SU-DHL-6 (cell line): ENCODE measurements around the gene RPL27A.

Experiments used
- H2AFZ ChIP-seq: fragments of 200-600 bp; sonication (generic); 2 replicates; pipeline ENCODE4 v1.6.1; 2014; ENCODE audit warnings: low read depth, mild to moderate bottlenecking, moderate library complexity, mixed read lengths, antibody characterized with exemption, low read length; ENCODE audit not compliant: severe bottlenecking
- H3F3A ChIP-seq: fragments of 200-600 bp; shearing (Covaris generic); 2 replicates; pipeline ENCODE4 v1.6.0; 2016; ENCODE audit warnings: antibody characterized with exemption, mild to moderate bottlenecking; ENCODE audit not compliant: insufficient read depth
- H3K27ac ChIP-seq: fragments of 200-600 bp; sonication (generic); 2 replicates; pipeline ENCODE4 v1.5.1; 2016; ENCODE audit warnings: low read depth, mild to moderate bottlenecking, low read length, moderate library complexity, mixed read lengths
- H3K27me3 ChIP-seq: fragments of 200-600 bp; sonication (generic), shearing (Covaris generic); 2 replicates; pipeline ENCODE4 v1.6.0; 2014; ENCODE audit warnings: mild to moderate bottlenecking, low read length
- H3K36me3 ChIP-seq: fragments of 200-600 bp; sonication (generic); 2 replicates; pipeline ENCODE4 v1.6.1; 2014; ENCODE audit warnings: mild to moderate bottlenecking, low read length, mixed read lengths
- H3K4me2 ChIP-seq: fragments of 300-600, 200-600 bp; shearing (Covaris generic), sonication (generic); 2 replicates; pipeline ENCODE4 v1.6.0; 2014; ENCODE audit warnings: low read length, low read depth, mild to moderate bottlenecking; ENCODE audit not compliant: poor library complexity, severe bottlenecking
- H3K4me3 ChIP-seq: fragments of 200-600 bp; sonication (generic); 2 replicates; pipeline ENCODE4 v1.5.1; 2014; ENCODE audit warnings: antibody characterized with exemption, low read length, mild to moderate bottlenecking, mixed read lengths; ENCODE audit not compliant: insufficient read depth, poor library complexity, severe bottlenecking
- H3K79me2 ChIP-seq: fragments of 200-600 bp; sonication (generic); 2 replicates; pipeline ENCODE4 v1.6.1; 2014; ENCODE audit warnings: mild to moderate bottlenecking, low read length, moderate library complexity; ENCODE audit not compliant: insufficient read depth
- H3K9ac ChIP-seq: fragments of 200-600 bp; sonication (generic); 2 replicates; pipeline ENCODE4 v1.7.0; 2014; ENCODE audit warnings: mild to moderate bottlenecking, low read length
- H3K9me2 ChIP-seq: fragments of 200-600 bp; sonication (generic); replicated peaks from 2 replicates; pipeline ENCODE4 v1.6.1; 2014; ENCODE audit warnings: low read length; ENCODE audit not compliant: insufficient read depth
- H3K9me3 ChIP-seq: fragments of 200-600 bp; sonication (generic); 2 replicates; pipeline ENCODE4 v1.6.1; 2014; ENCODE audit warnings: low read length, mixed read lengths; ENCODE audit not compliant: insufficient read depth
- H4K20me1 ChIP-seq: fragments of 200-600 bp; sonication (generic); 2 replicates; pipeline ENCODE4 v1.6.1; 2014; ENCODE audit warnings: low read depth, mild to moderate bottlenecking, antibody characterized with exemption, low read length, moderate library complexity, mixed read lengths
- EZH2phosphoT487 ChIP-seq: fragments of 200-600 bp; sonication (generic), shearing (Covaris generic); conservative IDR thresholded peaks from 2 replicates; pipeline ENCODE4 v1.6.1; 2018; ENCODE audit warnings: mild to moderate bottlenecking, antibody characterized with exemption, low read length, moderate library complexity, mixed read lengths
- TF ChIP-seq, protein P1 (sequence below): fragments of 200-600 bp; sonication (generic); IDR thresholded peaks from one replicate; pipeline ENCODE4 v1.5.1; 2017; ENCODE audit warnings: antibody characterized with exemption, mild to moderate bottlenecking, low read length, moderate library complexity; ENCODE audit not compliant: insufficient read depth, poor library complexity, severe bottlenecking

Gene RPL27A

DNA sequence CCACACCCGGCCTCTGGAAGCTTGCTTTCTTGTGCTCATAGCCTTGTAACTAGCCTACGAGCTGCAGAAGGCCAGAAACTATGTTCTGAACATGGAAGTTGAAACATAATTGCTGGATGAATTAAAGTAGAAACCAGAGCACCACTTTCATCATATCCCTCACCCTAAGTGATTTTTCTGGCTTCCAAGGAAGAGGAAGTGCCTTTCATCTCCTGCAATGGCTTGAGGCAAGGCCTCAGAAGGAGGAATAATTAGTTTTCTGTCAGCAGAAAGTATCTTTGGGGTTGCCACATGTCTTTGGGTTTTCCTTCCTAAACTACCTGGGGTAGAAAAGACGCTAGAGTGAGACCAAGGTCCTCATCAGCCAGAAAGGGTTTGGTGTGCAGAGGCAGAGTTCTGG, 14.5 kb downstream of the RPL27A start:
- no peaks in the 10 kb centered on the region for H3K9me2 ChIP-seq
- H3K79me2 ChIP-seq: no peaks in the 10 kb centered on the region
- no peak for TF ChIP-seq EZH2phosphoT487
- TF ChIP-seq, protein P1, sequence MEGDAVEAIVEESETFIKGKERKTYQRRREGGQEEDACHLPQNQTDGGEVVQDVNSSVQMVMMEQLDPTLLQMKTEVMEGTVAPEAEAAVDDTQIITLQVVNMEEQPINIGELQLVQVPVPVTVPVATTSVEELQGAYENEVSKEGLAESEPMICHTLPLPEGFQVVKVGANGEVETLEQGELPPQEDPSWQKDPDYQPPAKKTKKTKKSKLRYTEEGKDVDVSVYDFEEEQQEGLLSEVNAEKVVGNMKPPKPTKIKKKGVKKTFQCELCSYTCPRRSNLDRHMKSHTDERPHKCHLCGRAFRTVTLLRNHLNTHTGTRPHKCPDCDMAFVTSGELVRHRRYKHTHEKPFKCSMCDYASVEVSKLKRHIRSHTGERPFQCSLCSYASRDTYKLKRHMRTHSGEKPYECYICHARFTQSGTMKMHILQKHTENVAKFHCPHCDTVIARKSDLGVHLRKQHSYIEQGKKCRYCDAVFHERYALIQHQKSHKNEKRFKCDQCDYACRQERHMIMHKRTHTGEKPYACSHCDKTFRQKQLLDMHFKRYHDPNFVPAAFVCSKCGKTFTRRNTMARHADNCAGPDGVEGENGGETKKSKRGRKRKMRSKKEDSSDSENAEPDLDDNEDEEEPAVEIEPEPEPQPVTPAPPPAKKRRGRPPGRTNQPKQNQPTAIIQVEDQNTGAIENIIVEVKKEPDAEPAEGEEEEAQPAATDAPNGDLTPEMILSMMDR: no peak
- no peak overlapping the region for H2AFZ ChIP-seq
- H3K9ac ChIP-seq: no peak overlapping the region
- H3K4me3 ChIP-seq: no peak overlapping the region
- no peak overlapping the region for H3K27ac ChIP-seq
- H3F3A ChIP-seq: no peaks in the 10 kb centered on the region
- H3K36me3 ChIP-seq: no peaks in the 10 kb centered on the region
- no peak overlapping the region for H3K4me2 ChIP-seq
- no peaks in the 10 kb centered on the region for H4K20me1 ChIP-seq
- no peaks in the 10 kb centered on the region for H3K27me3 ChIP-seq
- no peaks in the 10 kb centered on the region for H3K9me3 ChIP-seq

DNA sequence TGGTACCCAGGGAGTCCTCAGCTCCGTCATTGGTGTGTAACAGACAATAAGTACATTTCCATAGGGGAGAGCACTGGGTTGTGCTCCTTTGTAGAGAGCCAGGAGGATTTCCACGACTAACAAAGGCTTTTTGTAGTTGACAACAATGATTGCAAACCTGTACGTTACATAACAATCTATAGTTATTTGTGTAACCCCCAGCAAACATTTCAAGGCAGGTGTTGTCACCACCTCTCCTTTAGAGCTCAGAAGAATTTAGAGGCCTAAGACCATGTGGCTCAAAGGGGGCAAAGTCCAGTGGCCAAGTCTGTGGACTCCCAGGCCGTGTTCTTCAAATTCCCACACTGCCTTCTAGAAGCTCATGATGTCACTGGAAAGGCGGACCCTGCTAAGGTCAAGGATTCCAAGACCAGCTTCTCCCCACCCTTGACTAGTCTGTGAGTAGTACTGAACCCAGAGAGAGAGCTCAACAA, 15.8 kb downstream of the RPL27A start:
- Histone ChIP-seq H3K9me3 (no peaks in the 10 kb centered on the region), H3K9me2 (no peaks in the 10 kb centered on the region), H3K36me3 (no peaks in the 10 kb centered on the region), H3F3A (no peaks in the 10 kb centered on the region), H3K4me3 (no peak overlapping the region), H3K4me2 (no peak overlapping the region), H4K20me1 (no peaks in the 10 kb centered on the region), H2AFZ (no peak overlapping the region), H3K27ac (no peak overlapping the region), H3K9ac (no peak overlapping the region), H3K27me3 (no peaks in the 10 kb centered on the region), H3K79me2 (no peaks in the 10 kb centered on the region)
- no peak for TF ChIP-seq EZH2phosphoT487
- TF ChIP-seq, protein P1: no peak

DNA sequence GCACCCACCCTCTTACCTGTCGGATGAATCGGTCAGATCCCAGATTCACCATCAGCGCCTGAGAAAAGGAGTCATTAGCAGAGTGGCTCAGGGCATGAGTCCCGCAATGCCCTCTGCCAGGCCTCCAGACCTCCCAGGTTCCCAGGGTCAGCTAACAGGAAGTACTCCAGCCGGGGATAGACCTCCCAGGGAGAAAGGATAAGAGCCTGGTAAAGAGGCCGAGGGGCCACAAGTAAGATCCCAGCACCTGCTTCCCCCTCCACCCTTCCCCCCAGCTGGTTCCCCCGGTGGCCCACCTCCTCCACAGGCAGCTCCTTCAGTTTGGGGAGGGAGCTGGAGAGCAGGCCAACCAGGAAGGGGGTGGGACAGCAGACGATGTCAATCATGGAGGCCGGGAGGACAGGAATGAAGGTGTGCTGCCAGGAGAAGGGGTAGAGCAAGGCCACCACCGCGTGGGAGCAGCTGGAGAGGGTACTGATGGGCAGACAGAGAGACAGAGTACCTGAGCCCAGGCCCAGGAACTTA, 16.4 kb downstream of the RPL27A start:
- TF ChIP-seq, protein P1: no peak
- TF ChIP-seq EZH2phosphoT487: no peak
- no peak overlapping the region for H3K4me2 ChIP-seq
- no peak overlapping the region for H3K27ac ChIP-seq

More for the DNA sequence above, 16.4 kb downstream of the RPL27A start:
- Histone ChIP-seq H3K27me3 (no peaks in the 10 kb centered on the region), H3K9me2 (no peaks in the 10 kb centered on the region), H3K9me3 (no peaks in the 10 kb centered on the region), H3F3A (no peaks in the 10 kb centered on the region), H2AFZ (no peak overlapping the region), H3K9ac (no peak overlapping the region), H3K79me2 (no peaks in the 10 kb centered on the region), H3K4me3 (no peak overlapping the region), H3K36me3 (no peaks in the 10 kb centered on the region), H4K20me1 (no peaks in the 10 kb centered on the region)
